ENCODE measurements around the gene GON4L.
"Not testable (repeated sequence)": the region's sequence is repeated elsewhere in the genome, so short reads cannot be mapped to it uniquely, and the experiment has no call there.

The GON4L gene

GRCh38 chr1:155715056-155715455 is 142.0 kb downstream of the GON4L start:
- not testable (repeated sequence) for H3K4me3 ChIP-seq (ENCODE audit: low read depth, low read length); DNase-seq (ENCODE audit: low read depth)

GRCh38 chr1:155713075-155713474 is 143.9 kb downstream of the GON4L start:
- no peak for DNase-seq (ENCODE audit: low read depth)
- no peak overlapping the region for H3K4me3 ChIP-seq (ENCODE audit: low read depth, low read length)

- DNase-seq (ENCODE audit: low read depth), result not testable (repeated sequence)
Measured at GRCh38 chr1:155712636-155713035, 144.4 kb downstream of the GON4L start.

GRCh38 chr1:155711457-155711856 is 145.6 kb downstream of the GON4L start:
- not testable (repeated sequence) for H3K4me3 ChIP-seq (ENCODE audit: low read depth, low read length); DNase-seq (ENCODE audit: low read depth)

More at GRCh38 chr1:155712636-155713035, 144.4 kb downstream of the GON4L start:
- H3K4me3 ChIP-seq (ENCODE audit: low read depth, low read length), result not testable (repeated sequence)

GRCh38 chr1:155709391-155709790 is 147.6 kb downstream of the GON4L start:
- DNase-seq (ENCODE audit: low read depth), result no peak
- H3K4me3 ChIP-seq (ENCODE audit: low read depth, low read length), result no peak overlapping the region

- DNase-seq (ENCODE audit: low read depth), result no peak
- no peak overlapping the region for H3K4me3 ChIP-seq (ENCODE audit: low read depth, low read length)
Measured at GRCh38 chr1:155706139-155706538, 150.9 kb downstream of the GON4L start.

- H3K4me3 ChIP-seq (ENCODE audit: low read depth, low read length); DNase-seq (ENCODE audit: low read depth): not testable (repeated sequence)
Measured at GRCh38 chr1:155704414-155704813, 152.6 kb downstream of the GON4L start.

- H3K4me3 ChIP-seq (ENCODE audit: low read depth, low read length), result no peak overlapping the region
- no peak for DNase-seq (ENCODE audit: low read depth)
Measured at GRCh38 chr1:155703216-155703615, 153.8 kb downstream of the GON4L start.

- not testable (repeated sequence) for DNase-seq (ENCODE audit: low read depth); H3K4me3 ChIP-seq (ENCODE audit: low read depth, low read length)
Measured at GRCh38 chr1:155701675-155702074, 155.3 kb downstream of the GON4L start.
